ENCODE measurements around the gene APP. TPM values are rescaled to one million over a fixed set of nuclear protein-coding genes. Genes with fewer than 3 reads are reported as not detected.

APP gene
- total and polyA plus RNA-seq, 2 of the 13 experiments (the other 11 are each of a cell fraction or from before 2014, with no cell fraction given): 70.6 to 262 TPM

DNA sequence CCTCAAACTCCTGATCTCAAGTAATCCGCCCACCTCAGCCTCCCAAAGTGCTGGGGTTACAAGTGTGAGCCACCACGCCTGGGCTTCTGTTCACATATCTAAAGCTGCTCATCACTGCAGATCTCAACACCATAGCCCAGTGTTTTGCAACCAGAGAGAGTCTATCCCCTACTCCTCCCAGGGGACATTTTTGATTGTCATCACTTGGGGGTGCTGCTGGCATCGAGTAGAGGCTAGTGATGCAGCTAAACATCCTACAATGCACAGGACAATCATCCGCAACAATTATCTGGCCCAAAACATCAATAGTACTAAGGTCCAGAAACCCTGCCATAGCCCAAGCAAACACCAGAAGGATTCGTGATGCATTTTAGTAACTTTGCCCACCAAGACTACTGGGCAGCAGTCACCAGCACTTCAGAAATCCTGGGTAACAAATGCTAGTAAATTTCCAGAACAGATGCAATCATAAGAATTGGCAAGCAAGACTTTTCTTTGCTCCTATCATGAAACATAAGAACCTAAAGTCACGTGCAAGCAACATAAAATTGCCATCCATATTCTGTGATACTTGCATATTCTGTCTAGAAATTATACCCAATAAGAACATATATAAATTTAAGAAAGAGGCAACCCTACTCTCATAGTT lies 159.2 kb downstream of the APP start:
- Histone ChIP-seq H3K27me3 (ENCODE audit: control insufficient read depth in 1 of 2, insufficient read depth in 2 of 2, low read length in 2 of 2) (no peaks in the 10 kb centered on the region), H4K20me1 (ENCODE audit: insufficient read depth, low read length) (no peaks in the 10 kb centered on the region), H3K36me3 (replicated peaks in 1 of 2; ENCODE audit: control insufficient read depth in 1 of 2, insufficient read depth in 2 of 2, low read length in 2 of 2) (no peaks in the 10 kb centered on the region), H3K4me2 (ENCODE audit: low read depth, low read length) (no peak overlapping the region), H2AFZ (ENCODE audit: low read length) (no peak overlapping the region), H3K4me3 (replicated peaks in 1 of 3; ENCODE audit: insufficient read depth in 1 of 3, low read depth in 2 of 3, low read length in 3 of 3) (no peak overlapping the region), H3K79me2 (ENCODE audit: insufficient read depth, low read length) (no peaks in the 10 kb centered on the region), H3K9ac (ENCODE audit: insufficient read depth, low read depth, low read length) (no peak overlapping the region), H3K9me3 (ENCODE audit: low read length) (no peaks in the 10 kb centered on the region), H3K4me1 (ENCODE audit: insufficient read depth, low read length) (0 out of 2 replicates have a peak, but pooled peaks cover 9% of the 10 kb centered on the region), H3K27ac (ENCODE audit: extremely low read length, insufficient read depth, low read length) (no peak overlapping the region)
- CTCF ChIA-PET (ENCODE audit: low intra/inter-chr PET ratio, low total read pairs): no interaction called here
- no peak for TF ChIP-seq ZSCAN30 (CRISPR knock-in tag; IDR thresholded peaks at IDR 0.05)
- no peak for TF ChIP-seq MATR3 (CRISPR knock-in tag; IDR thresholded peaks at IDR 0.05)
- no peak for TF ChIP-seq ZNF598 (CRISPR knock-in tag; IDR thresholded peaks at IDR 0.05; ENCODE audit: borderline replicate concordance)
- no peak for TF ChIP-seq ZNF782 (CRISPR knock-in tag; IDR thresholded peaks at IDR 0.05; ENCODE audit: borderline replicate concordance)
- TF ChIP-seq TEAD2 (CRISPR knock-in tag; IDR thresholded peaks at IDR 0.05): no peak
- TF ChIP-seq, protein P1, sequence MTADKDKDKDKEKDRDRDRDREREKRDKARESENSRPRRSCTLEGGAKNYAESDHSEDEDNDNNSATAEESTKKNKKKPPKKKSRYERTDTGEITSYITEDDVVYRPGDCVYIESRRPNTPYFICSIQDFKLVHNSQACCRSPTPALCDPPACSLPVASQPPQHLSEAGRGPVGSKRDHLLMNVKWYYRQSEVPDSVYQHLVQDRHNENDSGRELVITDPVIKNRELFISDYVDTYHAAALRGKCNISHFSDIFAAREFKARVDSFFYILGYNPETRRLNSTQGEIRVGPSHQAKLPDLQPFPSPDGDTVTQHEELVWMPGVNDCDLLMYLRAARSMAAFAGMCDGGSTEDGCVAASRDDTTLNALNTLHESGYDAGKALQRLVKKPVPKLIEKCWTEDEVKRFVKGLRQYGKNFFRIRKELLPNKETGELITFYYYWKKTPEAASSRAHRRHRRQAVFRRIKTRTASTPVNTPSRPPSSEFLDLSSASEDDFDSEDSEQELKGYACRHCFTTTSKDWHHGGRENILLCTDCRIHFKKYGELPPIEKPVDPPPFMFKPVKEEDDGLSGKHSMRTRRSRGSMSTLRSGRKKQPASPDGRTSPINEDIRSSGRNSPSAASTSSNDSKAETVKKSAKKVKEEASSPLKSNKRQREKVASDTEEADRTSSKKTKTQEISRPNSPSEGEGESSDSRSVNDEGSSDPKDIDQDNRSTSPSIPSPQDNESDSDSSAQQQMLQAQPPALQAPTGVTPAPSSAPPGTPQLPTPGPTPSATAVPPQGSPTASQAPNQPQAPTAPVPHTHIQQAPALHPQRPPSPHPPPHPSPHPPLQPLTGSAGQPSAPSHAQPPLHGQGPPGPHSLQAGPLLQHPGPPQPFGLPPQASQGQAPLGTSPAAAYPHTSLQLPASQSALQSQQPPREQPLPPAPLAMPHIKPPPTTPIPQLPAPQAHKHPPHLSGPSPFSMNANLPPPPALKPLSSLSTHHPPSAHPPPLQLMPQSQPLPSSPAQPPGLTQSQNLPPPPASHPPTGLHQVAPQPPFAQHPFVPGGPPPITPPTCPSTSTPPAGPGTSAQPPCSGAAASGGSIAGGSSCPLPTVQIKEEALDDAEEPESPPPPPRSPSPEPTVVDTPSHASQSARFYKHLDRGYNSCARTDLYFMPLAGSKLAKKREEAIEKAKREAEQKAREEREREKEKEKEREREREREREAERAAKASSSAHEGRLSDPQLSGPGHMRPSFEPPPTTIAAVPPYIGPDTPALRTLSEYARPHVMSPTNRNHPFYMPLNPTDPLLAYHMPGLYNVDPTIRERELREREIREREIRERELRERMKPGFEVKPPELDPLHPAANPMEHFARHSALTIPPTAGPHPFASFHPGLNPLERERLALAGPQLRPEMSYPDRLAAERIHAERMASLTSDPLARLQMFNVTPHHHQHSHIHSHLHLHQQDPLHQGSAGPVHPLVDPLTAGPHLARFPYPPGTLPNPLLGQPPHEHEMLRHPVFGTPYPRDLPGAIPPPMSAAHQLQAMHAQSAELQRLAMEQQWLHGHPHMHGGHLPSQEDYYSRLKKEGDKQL (CRISPR knock-in tag; IDR thresholded peaks at IDR 0.05; ENCODE audit: low read depth): no peak
- TF ChIP-seq ZNF83 (CRISPR knock-in tag; IDR thresholded peaks at IDR 0.05; ENCODE audit: borderline replicate concordance): no peak
- TF ChIP-seq, protein P2, sequence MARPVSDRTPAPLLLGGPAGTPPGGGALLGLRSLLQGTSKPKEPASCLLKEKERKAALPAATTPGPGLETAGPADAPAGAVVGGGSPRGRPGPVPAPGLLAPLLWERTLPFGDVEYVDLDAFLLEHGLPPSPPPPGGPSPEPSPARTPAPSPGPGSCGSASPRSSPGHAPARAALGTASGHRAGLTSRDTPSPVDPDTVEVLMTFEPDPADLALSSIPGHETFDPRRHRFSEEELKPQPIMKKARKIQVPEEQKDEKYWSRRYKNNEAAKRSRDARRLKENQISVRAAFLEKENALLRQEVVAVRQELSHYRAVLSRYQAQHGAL (CRISPR knock-in tag; IDR thresholded peaks at IDR 0.05; ENCODE audit: not compliant biosample characterization): no peak
- TF ChIP-seq ATAD3A (CRISPR knock-in tag; IDR thresholded peaks at IDR 0.05): no peak
- no peak for TF ChIP-seq SIN3B (IDR thresholded peaks at IDR 0.05; ENCODE audit: low read length)
- TF ChIP-seq PHF8 (CRISPR knock-in tag; IDR thresholded peaks at IDR 0.05): no peak
- no peak for TF ChIP-seq SYNCRIP (IDR thresholded peaks at IDR 0.05; ENCODE audit: insufficient read depth, low read depth, low read length)
- no peak for TF ChIP-seq DMAP1 (CRISPR knock-in tag; IDR thresholded peaks at IDR 0.05)
- TF ChIP-seq, protein P3, sequence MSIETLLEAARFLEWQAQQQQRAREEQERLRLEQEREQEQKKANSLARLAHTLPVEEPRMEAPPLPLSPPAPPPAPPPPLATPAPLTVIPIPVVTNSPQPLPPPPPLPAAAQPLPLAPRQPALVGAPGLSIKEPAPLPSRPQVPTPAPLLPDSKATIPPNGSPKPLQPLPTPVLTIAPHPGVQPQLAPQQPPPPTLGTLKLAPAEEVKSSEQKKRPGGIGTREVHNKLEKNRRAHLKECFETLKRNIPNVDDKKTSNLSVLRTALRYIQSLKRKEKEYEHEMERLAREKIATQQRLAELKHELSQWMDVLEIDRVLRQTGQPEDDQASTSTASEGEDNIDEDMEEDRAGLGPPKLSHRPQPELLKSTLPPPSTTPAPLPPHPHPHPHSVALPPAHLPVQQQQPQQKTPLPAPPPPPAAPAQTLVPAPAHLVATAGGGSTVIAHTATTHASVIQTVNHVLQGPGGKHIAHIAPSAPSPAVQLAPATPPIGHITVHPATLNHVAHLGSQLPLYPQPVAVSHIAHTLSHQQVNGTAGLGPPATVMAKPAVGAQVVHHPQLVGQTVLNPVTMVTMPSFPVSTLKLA (IDR thresholded peaks at IDR 0.05): no peak
- no peak for TF ChIP-seq BORCS8-MEF2B (CRISPR knock-in tag; IDR thresholded peaks at IDR 0.05)
- TF ChIP-seq, protein P4, sequence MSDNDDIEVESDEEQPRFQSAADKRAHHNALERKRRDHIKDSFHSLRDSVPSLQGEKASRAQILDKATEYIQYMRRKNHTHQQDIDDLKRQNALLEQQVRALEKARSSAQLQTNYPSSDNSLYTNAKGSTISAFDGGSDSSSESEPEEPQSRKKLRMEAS (IDR thresholded peaks at IDR 0.05): no peak
- no peak for TF ChIP-seq ZNF251 (CRISPR knock-in tag; IDR thresholded peaks at IDR 0.05)
- intact Hi-C loops (cut with micrococcal nuclease; ENCODE audit: unreplicated experiment) (no loop called here), in situ Hi-C loops (cut with HindIII; ENCODE audit: extremely low pct_ligation_motif_present, low pct_unique_long_range_greater_than_20kb) (no loop called here)
- no peak for FAIRE-seq
- no peak for ATAC-seq
- BruUV-seq (replicated peaks): no TSS peak
- DNase-seq (ENCODE audit: low spot score): no peak
- POLR2A ChIA-PET: no interaction called here
- WGBS (ENCODE audit: low lambda C conversion rate): 53% methylated on average over 5 of the region's 6 CpGs

Measured in HepG2 (cell line).